ENCODE data around the gene VAV1.

VAV1 gene

GRCh38 chr19:6894313-6894712 lies 121.8 kb downstream of the VAV1 start:
- DNase-seq (ENCODE audit: low spot score), result no peak

- no peak for DNase-seq (ENCODE audit: low spot score)
Measured at GRCh38 chr19:6903446-6903845, 130.9 kb downstream of the VAV1 start.

GRCh38 chr19:6906559-6907060 lies 134.1 kb downstream of the VAV1 start:
- DNase-seq (ENCODE audit: low spot score), result no peak
